ENCODE data around the gene GFRA1.

The GFRA1 gene

GRCh38 chr10:116024271-116024878 is 248.6 kb downstream of the GFRA1 start:
- TF ChIP-seq, protein P1, sequence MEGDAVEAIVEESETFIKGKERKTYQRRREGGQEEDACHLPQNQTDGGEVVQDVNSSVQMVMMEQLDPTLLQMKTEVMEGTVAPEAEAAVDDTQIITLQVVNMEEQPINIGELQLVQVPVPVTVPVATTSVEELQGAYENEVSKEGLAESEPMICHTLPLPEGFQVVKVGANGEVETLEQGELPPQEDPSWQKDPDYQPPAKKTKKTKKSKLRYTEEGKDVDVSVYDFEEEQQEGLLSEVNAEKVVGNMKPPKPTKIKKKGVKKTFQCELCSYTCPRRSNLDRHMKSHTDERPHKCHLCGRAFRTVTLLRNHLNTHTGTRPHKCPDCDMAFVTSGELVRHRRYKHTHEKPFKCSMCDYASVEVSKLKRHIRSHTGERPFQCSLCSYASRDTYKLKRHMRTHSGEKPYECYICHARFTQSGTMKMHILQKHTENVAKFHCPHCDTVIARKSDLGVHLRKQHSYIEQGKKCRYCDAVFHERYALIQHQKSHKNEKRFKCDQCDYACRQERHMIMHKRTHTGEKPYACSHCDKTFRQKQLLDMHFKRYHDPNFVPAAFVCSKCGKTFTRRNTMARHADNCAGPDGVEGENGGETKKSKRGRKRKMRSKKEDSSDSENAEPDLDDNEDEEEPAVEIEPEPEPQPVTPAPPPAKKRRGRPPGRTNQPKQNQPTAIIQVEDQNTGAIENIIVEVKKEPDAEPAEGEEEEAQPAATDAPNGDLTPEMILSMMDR (conservative IDR thresholded peaks at IDR 0.05; ENCODE audit: control insufficient read depth, insufficient read depth, low read depth, low read length), result no peak
- no peak overlapping the region for H3K4me3 ChIP-seq (ENCODE audit: control insufficient read depth, low read depth, low read length)
- no peak for DNase-seq (ENCODE audit: low read depth)

GRCh38 chr10:116017405-116017804 is 255.6 kb downstream of the GFRA1 start:
- TF ChIP-seq, protein P1 (conservative IDR thresholded peaks at IDR 0.05; ENCODE audit: control insufficient read depth, insufficient read depth, low read depth, low read length), result no peak
- H3K4me3 ChIP-seq (ENCODE audit: control insufficient read depth, low read depth, low read length), result no peak overlapping the region
- DNase-seq (ENCODE audit: low read depth), result no peak

GRCh38 chr10:116015583-116016333 is 257.2 kb downstream of the GFRA1 start:
- TF ChIP-seq, protein P1 (conservative IDR thresholded peaks at IDR 0.05; ENCODE audit: control insufficient read depth, insufficient read depth, low read depth, low read length), result no peak
- no peak for DNase-seq (ENCODE audit: low read depth)
- H3K4me3 ChIP-seq (ENCODE audit: control insufficient read depth, low read depth, low read length), result no peak overlapping the region

GRCh38 chr10:116014871-116015582 is 258.0 kb downstream of the GFRA1 start:
- no peak for DNase-seq (ENCODE audit: low read depth)
- TF ChIP-seq, protein P1 (conservative IDR thresholded peaks at IDR 0.05; ENCODE audit: control insufficient read depth, insufficient read depth, low read depth, low read length), result no peak
- no peak overlapping the region for H3K4me3 ChIP-seq (ENCODE audit: control insufficient read depth, low read depth, low read length)

DNA sequence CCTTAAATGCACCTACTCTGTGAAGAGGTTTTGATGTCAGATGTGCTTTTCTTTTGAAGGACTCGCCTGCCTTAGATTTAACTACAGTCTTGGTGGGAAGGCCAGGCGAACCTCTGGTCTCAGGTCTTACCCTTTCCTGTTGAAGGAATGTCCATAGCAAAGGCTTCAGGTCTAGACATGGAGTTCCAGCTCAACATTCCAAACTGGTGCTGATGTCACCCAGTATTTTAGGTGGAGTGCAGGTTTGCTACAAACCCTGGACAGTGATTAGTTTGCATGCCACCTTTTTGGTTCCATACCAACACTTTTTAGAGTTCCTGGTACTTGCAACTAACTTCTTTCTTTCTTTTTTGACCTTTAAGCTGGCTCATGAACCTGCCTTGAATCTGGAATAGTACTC is 258.7 kb downstream of the GFRA1 start:
- H3K4me3 ChIP-seq (ENCODE audit: control insufficient read depth, low read depth, low read length), result no peak overlapping the region
- TF ChIP-seq, protein P1 (conservative IDR thresholded peaks at IDR 0.05; ENCODE audit: control insufficient read depth, insufficient read depth, low read depth, low read length), result no peak
- DNase-seq (ENCODE audit: low read depth), result no peak

DNA sequence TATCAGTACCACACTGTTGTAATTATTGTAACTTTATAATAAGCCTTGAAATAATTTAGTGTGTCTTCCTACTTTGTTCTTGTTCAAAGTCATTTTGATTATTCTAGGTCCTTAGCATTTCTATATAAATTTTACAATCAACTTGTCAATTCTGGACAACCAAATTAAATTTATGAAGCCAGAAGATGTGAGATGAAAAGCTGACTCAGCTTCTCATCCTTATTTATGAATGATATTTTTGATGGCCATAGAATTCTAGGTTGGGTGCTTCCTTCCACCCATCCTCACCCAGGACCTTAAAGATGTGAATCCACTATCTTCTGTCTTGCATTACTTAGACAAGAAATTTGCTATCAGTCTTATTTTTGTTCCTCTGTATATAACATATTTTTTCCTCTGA is 261.1 kb downstream of the GFRA1 start:
- no peak overlapping the region for H3K4me3 ChIP-seq (ENCODE audit: control insufficient read depth, low read depth, low read length)
- TF ChIP-seq, protein P1 (conservative IDR thresholded peaks at IDR 0.05; ENCODE audit: control insufficient read depth, insufficient read depth, low read depth, low read length), result no peak
- DNase-seq (ENCODE audit: low read depth), result no peak
